Measurements from ENCODE around the gene DCAF7.
A peak's percentile ranks its signal among the peaks of the same experiment; 100 is the strongest.

Gene DCAF7

GRCh38 chr17:63598281-63598680 lies 48.0 kb downstream of the DCAF7 start:
- Histone ChIP-seq H3K36me3 (replicated peaks) (peaks cover 7% of the 10 kb centered on the region; the same call in 1 of the 2 replicates), H3K9me3 (no peaks in the 10 kb centered on the region), H3K4me3 (no peak overlapping the region), H3K4me1 (peaks cover 6% of the 10 kb centered on the region), H3K27me3 (ENCODE audit: low read depth) (no peaks in the 10 kb centered on the region)
- DNase-seq (ENCODE audit: low spot score in 2 of 2): no peak
- in situ Hi-C loops (cut with MboI; ENCODE audit: low sequenced_read_pairs): no loop called here

GRCh38 chr17:63600569-63601438 lies 50.5 kb downstream of the DCAF7 start, which contains the start of gene TACO1:
Gene TACO1 (plus strand): TSS chr17:63600895. CDS start chr17:63601084, 189 bp downstream.
- DNase-seq (ENCODE audit: low spot score in 2 of 2): peak; percentile 70 to 89
- Histone ChIP-seq H3K9me3 (no peaks in the 10 kb centered on the region), H3K27me3 (ENCODE audit: low read depth) (no peaks in the 10 kb centered on the region), H3K4me1 (peaks cover 6% of the 10 kb centered on the region), H3K4me3 (peak within 1 kb of the TSS; percentile 95), H3K36me3 (replicated peaks) (peaks cover 28% of the 10 kb centered on the region)
- in situ Hi-C loops (cut with MboI; ENCODE audit: low sequenced_read_pairs): no loop called here

GRCh38 chr17:63601439-63602371 lies 51.4 kb downstream of the DCAF7 start:
- no peak for DNase-seq (ENCODE audit: low spot score in 2 of 2)
- in situ Hi-C loops (cut with MboI; ENCODE audit: low sequenced_read_pairs): no loop called here
- H3K27me3 ChIP-seq (ENCODE audit: low read depth): no peaks in the 10 kb centered on the region
- peaks cover 6% of the 10 kb centered on the region for H3K4me1 ChIP-seq
- no peaks in the 10 kb centered on the region for H3K9me3 ChIP-seq
- peak overlapping the region; percentile 95 for H3K4me3 ChIP-seq
- H3K36me3 ChIP-seq (replicated peaks): peaks cover 37% of the 10 kb centered on the region

- in situ Hi-C loops (cut with MboI; ENCODE audit: low sequenced_read_pairs): loop anchor here (5.0 kb wide), 1 partner anchor 188 kb away; no protein-coding TSS in a partner anchor
Observed at GRCh38 chr17:63609816-63610573, 59.7 kb downstream of the DCAF7 start.

GRCh38 chr17:63610854-63611253 lies 60.6 kb downstream of the DCAF7 start:
- H3K9me3 ChIP-seq: no peaks in the 10 kb centered on the region
- in situ Hi-C loops (cut with MboI; ENCODE audit: low sequenced_read_pairs): loop anchor here (5.0 kb wide), 1 partner anchor 189 kb away; no protein-coding TSS in a partner anchor
- peaks cover 33% of the 10 kb centered on the region for H3K36me3 ChIP-seq (replicated peaks)
- no peaks in the 10 kb centered on the region for H3K27me3 ChIP-seq (ENCODE audit: low read depth)
- H3K4me1 ChIP-seq: no peaks in the 10 kb centered on the region
- no peak for DNase-seq (ENCODE audit: low spot score in 2 of 2)
- no peak overlapping the region for H3K4me3 ChIP-seq

More at GRCh38 chr17:63609816-63610573, 59.7 kb downstream of the DCAF7 start:
- Histone ChIP-seq H3K27me3 (ENCODE audit: low read depth) (no peaks in the 10 kb centered on the region), H3K9me3 (no peaks in the 10 kb centered on the region), H3K36me3 (replicated peaks) (peaks cover 41% of the 10 kb centered on the region), H3K4me1 (no peaks in the 10 kb centered on the region), H3K4me3 (no peak overlapping the region)
- no peak for DNase-seq (ENCODE audit: low spot score in 2 of 2)

GRCh38 chr17:63611354-63611753 lies 61.1 kb downstream of the DCAF7 start:
- no peaks in the 10 kb centered on the region for H3K27me3 ChIP-seq (ENCODE audit: low read depth)
- H3K4me3 ChIP-seq: no peak overlapping the region
- no peak for DNase-seq (ENCODE audit: low spot score in 2 of 2)
- H3K4me1 ChIP-seq: no peaks in the 10 kb centered on the region
- in situ Hi-C loops (cut with MboI; ENCODE audit: low sequenced_read_pairs): loop anchor here (5.0 kb wide), 1 partner anchor 189 kb away; no protein-coding TSS in a partner anchor
- no peaks in the 10 kb centered on the region for H3K9me3 ChIP-seq
- peaks cover 28% of the 10 kb centered on the region for H3K36me3 ChIP-seq (replicated peaks)

- in situ Hi-C loops (cut with MboI; ENCODE audit: low sequenced_read_pairs): loop anchor here (5.0 kb wide), 1 partner anchor 191 kb away; no protein-coding TSS in a partner anchor
- no peaks in the 10 kb centered on the region for H3K4me1 ChIP-seq
- H3K9me3 ChIP-seq: no peaks in the 10 kb centered on the region
- no peak overlapping the region for H3K4me3 ChIP-seq
- H3K27me3 ChIP-seq (ENCODE audit: low read depth): no peaks in the 10 kb centered on the region
- DNase-seq (ENCODE audit: low spot score in 2 of 2): no peak
- H3K36me3 ChIP-seq (replicated peaks): peaks cover 5% of the 10 kb centered on the region
Observed at GRCh38 chr17:63613663-63614062, 63.4 kb downstream of the DCAF7 start.

- Histone ChIP-seq H3K4me1 (peaks cover 9% of the 10 kb centered on the region), H3K9me3 (no peaks in the 10 kb centered on the region), H3K36me3 (replicated peaks) (no peaks in the 10 kb centered on the region), H3K27me3 (ENCODE audit: low read depth) (no peaks in the 10 kb centered on the region), H3K4me3 (peak overlapping the region; percentile 56)
- in situ Hi-C loops (cut with MboI; ENCODE audit: low sequenced_read_pairs): no loop called here
- no peak for DNase-seq (ENCODE audit: low spot score in 2 of 2)
Observed at GRCh38 chr17:63621229-63621683, 71.0 kb downstream of the DCAF7 start.

- DNase-seq (ENCODE audit: low spot score in 2 of 2): peak; percentile 99
- Histone ChIP-seq H3K27me3 (ENCODE audit: low read depth) (no peaks in the 10 kb centered on the region), H3K36me3 (replicated peaks) (no peaks in the 10 kb centered on the region), H3K9me3 (no peaks in the 10 kb centered on the region), H3K4me3 (peak within 1 kb of the TSS; percentile 56), H3K4me1 (peaks cover 9% of the 10 kb centered on the region)
- in situ Hi-C loops (cut with MboI; ENCODE audit: low sequenced_read_pairs): no loop called here
Observed at GRCh38 chr17:63621684-63622573, 71.7 kb downstream of the DCAF7 start, which contains the start of gene MAP3K3. Gene MAP3K3 (plus strand): TSS chr17:63622417. CDS start chr17:63622760, 343 bp downstream.

- no peaks in the 10 kb centered on the region for H3K27me3 ChIP-seq (ENCODE audit: low read depth)
- DNase-seq (ENCODE audit: low spot score in 2 of 2): peak; percentile 29 to 75
- H3K9me3 ChIP-seq: no peaks in the 10 kb centered on the region
- H3K4me1 ChIP-seq: peaks cover 9% of the 10 kb centered on the region
- in situ Hi-C loops (cut with MboI; ENCODE audit: low sequenced_read_pairs): no loop called here
- peak overlapping the region; percentile 56 for H3K4me3 ChIP-seq
- H3K36me3 ChIP-seq (replicated peaks): no peaks in the 10 kb centered on the region
Observed at GRCh38 chr17:63622574-63623390, 72.5 kb downstream of the DCAF7 start.

GRCh38 chr17:63623786-63624530 lies 73.7 kb downstream of the DCAF7 start:
- no peaks in the 10 kb centered on the region for H3K9me3 ChIP-seq
- in situ Hi-C loops (cut with MboI; ENCODE audit: low sequenced_read_pairs): no loop called here
- no peaks in the 10 kb centered on the region for H3K36me3 ChIP-seq (replicated peaks)
- no peaks in the 10 kb centered on the region for H3K27me3 ChIP-seq (ENCODE audit: low read depth)
- DNase-seq (ENCODE audit: low spot score in 2 of 2): no peak
- peaks cover 9% of the 10 kb centered on the region for H3K4me1 ChIP-seq
- peak overlapping the region; percentile 56 for H3K4me3 ChIP-seq

Data from HAP-1 (cell line).